PFSK-1 (cell line): Measurements from ENCODE around the gene ALDH16A1.
A peak's percentile ranks its signal among the peaks of the same experiment; 100 is the strongest.

Experiments used
- FOXP2 ChIP-seq: optimal IDR thresholded peaks from 2 replicates; pipeline ENCODE3; 2011; ENCODE audit warnings: borderline replicate concordance, control low read depth, inconsistent platforms; ENCODE audit not compliant: insufficient read depth; ENCODE audit errors: extremely low read length, extremely low read depth
- POLR2AphosphoS5 ChIP-seq: IDR thresholded peaks from 2 replicates; pipeline ENCODE4 v1.6.1; 2012; ENCODE audit warnings: low read depth, mild to moderate bottlenecking, control low read depth, low read length, moderate library complexity
- SIN3A ChIP-seq: IDR thresholded peaks from 2 replicates; pipeline ENCODE4 v1.6.1; 2012; ENCODE audit warnings: mild to moderate bottlenecking, low read length, moderate library complexity, borderline replicate concordance; ENCODE audit not compliant: insufficient read depth
- TAF1 ChIP-seq: IDR thresholded peaks from 2 replicates; pipeline ENCODE4 v1.6.1; 2012; ENCODE audit warnings: low read length, control low read depth, borderline replicate concordance; ENCODE audit not compliant: insufficient read depth
- TF ChIP-seq, protein P1 (sequence below), 2 experiments: IDR thresholded peaks; 2 replicates each; pipeline versions ENCODE4 v1.6.1 to v1.8.0; 2011 to 2012; ENCODE audit warnings: low read depth in 2 of 2, low read length in 2 of 2, control low read depth in 1 of 2, inconsistent platforms in 1 of 2, mild to moderate bottlenecking in 1 of 2, moderate library complexity in 1 of 2; ENCODE audit not compliant: insufficient read depth in 1 of 2

The ALDH16A1 gene

GRCh38 chr19:49468746-49469447, 15.9 kb downstream of the ALDH16A1 start:
- no peak for TF ChIP-seq FOXP2

DNA sequence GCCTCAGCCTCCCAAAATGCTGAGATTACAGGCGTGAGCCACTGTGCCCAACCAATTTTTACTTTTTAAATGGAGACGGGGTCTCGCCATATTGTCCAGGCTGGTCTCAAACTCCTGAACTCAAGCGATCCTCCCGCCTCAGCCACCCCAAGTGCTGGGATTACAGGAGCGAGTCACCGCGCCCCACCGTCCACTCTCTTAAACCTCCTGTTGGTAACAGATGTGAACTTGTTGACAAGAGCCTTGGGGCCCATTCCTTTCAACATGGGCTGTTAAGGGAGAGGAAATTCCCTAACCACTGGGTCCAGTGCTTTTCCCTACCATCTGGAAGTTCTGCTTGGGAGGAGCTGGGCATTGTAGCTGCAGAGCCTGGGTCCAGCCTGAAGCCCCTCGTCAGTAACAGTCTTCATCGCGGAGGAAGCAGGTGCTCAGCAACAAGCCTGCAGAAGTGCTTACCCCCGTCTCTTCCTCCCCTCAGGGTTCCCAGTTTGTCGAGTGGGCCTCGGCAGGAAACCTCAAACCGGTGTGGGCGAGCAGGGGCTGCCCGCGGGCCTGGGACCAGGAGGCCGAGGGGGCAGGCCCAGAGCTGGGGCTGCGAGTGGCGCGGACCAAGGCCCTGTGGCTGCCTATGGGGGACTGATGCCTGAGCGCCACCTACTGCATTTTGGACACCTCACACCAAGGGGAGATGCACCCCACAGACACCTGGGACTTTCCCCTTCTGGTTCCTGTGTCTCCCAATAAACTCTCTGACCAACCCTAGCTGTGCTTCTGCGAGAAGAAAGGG, 17.0 kb downstream of the ALDH16A1 start:
- TF ChIP-seq POLR2AphosphoS5 (no peak), FOXP2 (no peak), SIN3A (no peak), TAF1 (no peak)
- TF ChIP-seq, protein P1, sequence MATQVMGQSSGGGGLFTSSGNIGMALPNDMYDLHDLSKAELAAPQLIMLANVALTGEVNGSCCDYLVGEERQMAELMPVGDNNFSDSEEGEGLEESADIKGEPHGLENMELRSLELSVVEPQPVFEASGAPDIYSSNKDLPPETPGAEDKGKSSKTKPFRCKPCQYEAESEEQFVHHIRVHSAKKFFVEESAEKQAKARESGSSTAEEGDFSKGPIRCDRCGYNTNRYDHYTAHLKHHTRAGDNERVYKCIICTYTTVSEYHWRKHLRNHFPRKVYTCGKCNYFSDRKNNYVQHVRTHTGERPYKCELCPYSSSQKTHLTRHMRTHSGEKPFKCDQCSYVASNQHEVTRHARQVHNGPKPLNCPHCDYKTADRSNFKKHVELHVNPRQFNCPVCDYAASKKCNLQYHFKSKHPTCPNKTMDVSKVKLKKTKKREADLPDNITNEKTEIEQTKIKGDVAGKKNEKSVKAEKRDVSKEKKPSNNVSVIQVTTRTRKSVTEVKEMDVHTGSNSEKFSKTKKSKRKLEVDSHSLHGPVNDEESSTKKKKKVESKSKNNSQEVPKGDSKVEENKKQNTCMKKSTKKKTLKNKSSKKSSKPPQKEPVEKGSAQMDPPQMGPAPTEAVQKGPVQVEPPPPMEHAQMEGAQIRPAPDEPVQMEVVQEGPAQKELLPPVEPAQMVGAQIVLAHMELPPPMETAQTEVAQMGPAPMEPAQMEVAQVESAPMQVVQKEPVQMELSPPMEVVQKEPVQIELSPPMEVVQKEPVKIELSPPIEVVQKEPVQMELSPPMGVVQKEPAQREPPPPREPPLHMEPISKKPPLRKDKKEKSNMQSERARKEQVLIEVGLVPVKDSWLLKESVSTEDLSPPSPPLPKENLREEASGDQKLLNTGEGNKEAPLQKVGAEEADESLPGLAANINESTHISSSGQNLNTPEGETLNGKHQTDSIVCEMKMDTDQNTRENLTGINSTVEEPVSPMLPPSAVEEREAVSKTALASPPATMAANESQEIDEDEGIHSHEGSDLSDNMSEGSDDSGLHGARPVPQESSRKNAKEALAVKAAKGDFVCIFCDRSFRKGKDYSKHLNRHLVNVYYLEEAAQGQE (IDR thresholded peaks at IDR 0.05; ENCODE audit: insufficient read depth in 1 of 2, low read depth in 2 of 2, low read length in 2 of 2): no peak

DNA sequence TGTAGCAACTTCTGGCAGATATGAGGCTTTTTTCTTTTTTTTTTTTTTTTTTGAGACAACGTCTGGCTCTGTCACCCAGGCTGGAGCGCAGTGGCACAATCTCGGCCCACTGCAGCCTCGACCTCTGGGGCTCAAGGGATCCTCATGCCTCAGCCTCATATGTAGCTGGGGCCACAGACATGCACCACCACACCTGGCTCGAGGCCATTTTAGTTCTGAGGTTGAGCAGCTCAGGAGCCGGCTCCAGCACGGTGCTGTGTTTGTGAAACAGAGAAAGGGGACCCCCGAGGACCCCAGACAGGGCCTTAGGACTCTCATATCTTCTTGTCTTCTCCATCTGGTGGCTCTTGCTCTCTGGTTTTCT, 17.6 kb downstream of the ALDH16A1 start:
- TF ChIP-seq FOXP2 (no peak), POLR2AphosphoS5 (no peak)

DNA sequence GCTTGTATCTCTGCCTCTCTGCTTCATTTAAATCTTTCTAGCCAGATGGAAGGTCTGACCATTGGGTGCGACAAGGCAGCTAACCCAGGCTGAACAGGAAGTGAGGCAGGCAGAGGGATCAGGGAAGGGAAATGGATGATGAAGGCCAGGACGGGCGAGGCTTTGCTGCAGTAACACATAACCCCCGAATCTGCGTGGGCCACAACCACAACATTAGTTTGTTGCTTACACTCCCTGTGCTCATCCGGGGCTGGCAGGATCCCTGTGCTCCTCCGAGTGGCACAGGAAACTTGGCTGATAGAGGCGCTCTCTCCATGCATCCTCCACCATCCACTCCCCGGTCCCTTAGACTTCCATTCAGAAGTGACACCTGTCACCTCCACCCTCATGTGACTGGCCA, 19.9 kb downstream of the ALDH16A1 start:
- TF ChIP-seq FOXP2 (no peak), TAF1 (no peak), POLR2AphosphoS5 (no peak), SIN3A (no peak)
- TF ChIP-seq, protein P1 (IDR thresholded peaks at IDR 0.05; ENCODE audit: insufficient read depth in 1 of 2, low read depth in 2 of 2, low read length in 2 of 2): no peak

GRCh38 chr19:49473868-49474541, 21.0 kb downstream of the ALDH16A1 start, which contains the start of gene FLT3LG:
FLT3LG (plus strand) TSS chr19:49474215; CDS start chr19:49474640, 425 bp downstream.
- TF ChIP-seq POLR2AphosphoS5: no peak
- TF ChIP-seq, protein P1 (IDR thresholded peaks at IDR 0.05; ENCODE audit: insufficient read depth in 1 of 2, low read depth in 2 of 2, low read length in 2 of 2): no peak
- TF ChIP-seq FOXP2: peak; percentile 46

DNA sequence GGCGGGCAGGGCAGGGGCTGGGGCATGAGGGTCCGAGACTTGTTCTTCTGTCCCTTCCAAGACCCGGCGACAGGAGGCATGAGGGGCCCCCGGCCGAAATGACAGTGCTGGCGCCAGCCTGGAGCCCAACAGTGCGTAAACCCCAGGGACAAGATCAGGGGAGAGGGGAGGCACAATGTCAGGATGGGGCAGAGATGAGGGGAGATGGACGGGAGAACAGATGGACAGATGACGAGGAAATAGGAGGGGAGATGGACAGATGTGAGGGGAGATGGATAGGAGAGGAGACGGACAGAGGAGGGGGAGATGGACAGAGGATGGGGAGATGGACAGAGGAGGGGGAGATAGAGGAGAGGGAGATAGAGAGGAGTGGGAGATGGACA, 21.5 kb downstream of the ALDH16A1 start:
- TF ChIP-seq FOXP2 (no peak), TAF1 (peak; percentile 32; the same call in 1 of the 2 replicates)
